Hepatocyte (in vitro differentiated cells): ENCODE data around the gene WFDC5. TPM values are rescaled to one million over a fixed set of nuclear protein-coding genes. Genes with fewer than 3 reads are reported as not detected.

ENCODE experiments used
- DNase-seq: peaks from one replicate; pipeline ENCODE4 v3.0.0-alpha.2; 2016; ENCODE audit warnings: low spot score
- H2AFZ ChIP-seq: fragments of 200-600 bp; sonication (generic); 2 replicates; pipeline ENCODE4 v1.6.0; 2016; ENCODE audit warnings: antibody characterized with exemption, mild to moderate bottlenecking
- H3K27ac ChIP-seq: fragments of 200-600 bp; sonication (generic); 2 replicates; pipeline ENCODE4 v1.5.1; 2016; ENCODE audit warnings: mild to moderate bottlenecking
- H3K27me3 ChIP-seq: fragments of 200-600 bp; sonication (generic); 2 replicates; pipeline ENCODE4 v1.6.1; 2016
- H3K36me3 ChIP-seq: fragments of 200-600 bp; sonication (generic); replicated peaks from 2 replicates; pipeline ENCODE4 v1.5.1; 2016; ENCODE audit warnings: low read depth; ENCODE audit not compliant: insufficient read depth
- H3K4me1 ChIP-seq: fragments of 200-600 bp; sonication (generic); 2 replicates; pipeline ENCODE4 v1.5.1; 2016; ENCODE audit warnings: mild to moderate bottlenecking, moderate library complexity; ENCODE audit not compliant: insufficient read depth
- H3K4me2 ChIP-seq: fragments of 200-600 bp; sonication (generic); 2 replicates; pipeline ENCODE4 v1.6.0; 2016
- H3K4me3 ChIP-seq: fragments of 200-600 bp; sonication (generic); 2 replicates; pipeline ENCODE4 v1.5.1; 2016; ENCODE audit warnings: mild to moderate bottlenecking
- H3K79me2 ChIP-seq: fragments of 200-600 bp; sonication (generic); 2 replicates; pipeline ENCODE4 v1.6.0; 2017; ENCODE audit warnings: mild to moderate bottlenecking
- H3K9me2 ChIP-seq: fragments of 200-600 bp; sonication (generic); replicated peaks from 2 replicates; pipeline ENCODE4 v1.6.0; 2017; ENCODE audit warnings: mild to moderate bottlenecking; ENCODE audit not compliant: insufficient read depth
- H3K9me3 ChIP-seq: fragments of 200-600 bp; sonication (generic); 2 replicates; pipeline ENCODE4 v1.5.1; 2016; ENCODE audit warnings: low read depth, mild to moderate bottlenecking
- H4K20me1 ChIP-seq: fragments of 200-600 bp; sonication (generic); 2 replicates; pipeline ENCODE4 v1.6.0; 2016; ENCODE audit warnings: mild to moderate bottlenecking; ENCODE audit not compliant: insufficient read depth, poor library complexity, severe bottlenecking
- CTCF ChIP-seq: fragments of 200-600 bp; sonication (generic); IDR thresholded peaks from 2 replicates; pipeline ENCODE4 v1.5.1; 2016; ENCODE audit warnings: antibody characterized with exemption, mild to moderate bottlenecking; ENCODE audit not compliant: poor library complexity
- EZH2 ChIP-seq: fragments of 200-600 bp; sonication (generic); IDR thresholded peaks from 2 replicates; pipeline ENCODE4 v1.6.1; 2016; ENCODE audit warnings: antibody characterized with exemption, mild to moderate bottlenecking, borderline replicate concordance
- EZH2phosphoT487 ChIP-seq: fragments of 200-600 bp; sonication (generic); IDR thresholded peaks from one replicate; pipeline ENCODE4 v1.6.1; 2018; ENCODE audit warnings: antibody characterized with exemption, mild to moderate bottlenecking, low read depth, moderate library complexity; ENCODE audit not compliant: unreplicated experiment, severe bottlenecking
- WGBS: methylation state at CpG from one replicate; pipeline ENCODE4 v1.1.6; 2016; ENCODE audit warnings: low lambda C conversion rate; ENCODE audit errors: missing lambda C conversion rate; 5-methylcytosine and 5-hydroxymethylcytosine counted together
- polyA plus RNA-seq: library from polyadenylated mRNA; unstranded; fragments of >200 nt; fragmentation: Nextera tagmentation; extraction: Ambion mirVana; gene quantifications from 2 replicates; pipeline ENCODE4 v1.2.1, GENCODE V29; 2016
- total RNA-seq: library from RNA; depleted of rRNA; stranded (reverse); fragments of >200 nt; gene quantifications from 2 replicates; pipeline ENCODE4 v1.2.3, GENCODE V29; 2014

Gene WFDC5
- total and polyA plus RNA-seq, 2 experiments from 2014 or later, result 0.47 TPM; not detected in 1

GRCh38 chr20:45094201-45094600 lies 20.8 kb downstream of the WFDC5 start:
- Histone ChIP-seq H4K20me1 (no peaks in the 10 kb centered on the region), H3K27me3 (peaks cover 13% of the 10 kb centered on the region), H3K4me1 (no peaks in the 10 kb centered on the region), H3K27ac (no peak overlapping the region), H2AFZ (no peak overlapping the region), H3K4me2 (no peak overlapping the region), H3K79me2 (no peaks in the 10 kb centered on the region), H3K36me3 (no peaks in the 10 kb centered on the region), H3K4me3 (no peak overlapping the region), H3K9me3 (no peaks in the 10 kb centered on the region), H3K9me2 (no peaks in the 10 kb centered on the region)
- DNase-seq, result no peak
- 85% methylated on average over 2 of the region's 2 CpGs for WGBS
- no peak for TF ChIP-seq CTCF

- Histone ChIP-seq H3K36me3 (no peaks in the 10 kb centered on the region), H2AFZ (no peak overlapping the region), H3K27me3 (peaks cover 6% of the 10 kb centered on the region), H3K9me2 (no peaks in the 10 kb centered on the region), H3K9me3 (no peaks in the 10 kb centered on the region), H3K79me2 (no peaks in the 10 kb centered on the region), H4K20me1 (no peaks in the 10 kb centered on the region), H3K4me3 (no peak overlapping the region), H3K27ac (no peak overlapping the region), H3K4me2 (no peak overlapping the region), H3K4me1 (peaks cover 3% of the 10 kb centered on the region)
- DNase-seq, result no peak
- no peak for TF ChIP-seq EZH2phosphoT487
- TF ChIP-seq EZH2, result no peak
- TF ChIP-seq CTCF, result no peak
- 86% methylated on average over 7 of the region's 7 CpGs for WGBS
These were observed 22.1 kb downstream of the WFDC5 start for GRCh38 chr20:45092898-45093297.

- no peak for DNase-seq
- Histone ChIP-seq H3K4me3 (no peak overlapping the region), H3K4me2 (no peak overlapping the region), H3K9me3 (no peaks in the 10 kb centered on the region), H3K36me3 (no peaks in the 10 kb centered on the region), H4K20me1 (no peaks in the 10 kb centered on the region), H3K79me2 (no peaks in the 10 kb centered on the region), H3K27me3 (no peaks in the 10 kb centered on the region), H3K9me2 (no peaks in the 10 kb centered on the region), H3K4me1 (peaks cover 4% of the 10 kb centered on the region), H2AFZ (no peak overlapping the region), H3K27ac (no peak overlapping the region)
- WGBS, result 87% methylated on average over 3 of the region's 3 CpGs
- TF ChIP-seq CTCF, result no peak
- no peak for TF ChIP-seq EZH2phosphoT487
- no peak for TF ChIP-seq EZH2
These were observed 23.6 kb downstream of the WFDC5 start for GRCh38 chr20:45091366-45091765.

- TF ChIP-seq EZH2phosphoT487 (no peak), EZH2 (no peak), CTCF (no peak)
- no peaks in the 10 kb centered on the region for H3K9me3 ChIP-seq
- H3K27ac ChIP-seq, result no peak overlapping the region
- no peaks in the 10 kb centered on the region for H3K27me3 ChIP-seq
- H3K9me2 ChIP-seq, result no peaks in the 10 kb centered on the region
- no peaks in the 10 kb centered on the region for H3K79me2 ChIP-seq
- peaks cover 4% of the 10 kb centered on the region for H3K4me1 ChIP-seq
- no peaks in the 10 kb centered on the region for H3K36me3 ChIP-seq
- H3K4me3 ChIP-seq, result no peak overlapping the region
- no peak overlapping the region for H2AFZ ChIP-seq
- no peaks in the 10 kb centered on the region for H4K20me1 ChIP-seq
- H3K4me2 ChIP-seq, result no peak overlapping the region
- 85% methylated on average over 3 of the region's 3 CpGs for WGBS
- DNase-seq, result no peak
These were observed 24.5 kb downstream of the WFDC5 start for GRCh38 chr20:45090481-45090880.
